Gastrocnemius medialis (tissue), 4 donors: ENCODE measurements around the gene PAK5. TPM values are rescaled to one million over a fixed set of nuclear protein-coding genes. Genes with fewer than 3 reads are reported as not detected.

ENCODE experiments used
- ATAC-seq, 2 donors: fragments of 150-250 bp; one replicate each; pipeline ENCODE4 v1.9.1; 2016
- DNase-seq, 2 donors: peaks; one replicate each; pipeline ENCODE4 v3.0.0-alpha.2; 2019
- H3K27ac ChIP-seq, 4 donors: fragments of 200-600 bp; sonication (generic); 1 replicate in 1 of 4; 2 replicates in 3 of 4; pipeline ENCODE4 v1.5.1; 2016 to 2018; ENCODE audit warnings: mild to moderate bottlenecking in 2 of 4, moderate library complexity in 1 of 4
- H3K27me3 ChIP-seq, 3 donors: fragments of 200-600 bp; sonication (generic) in 2 of 3; 1 replicate in 1 of 3; 2 replicates in 2 of 3; pipeline versions ENCODE4 v1.5.1 to v1.6.0; 2016 to 2019; ENCODE audit warnings: mild to moderate bottlenecking in 1 of 3, moderate library complexity in 1 of 3
- H3K36me3 ChIP-seq, 2 donors: fragments of 200-600 bp; sonication (generic) in 1 of 2; one replicate each; pipeline ENCODE4 v1.5.1; 2017 to 2018
- H3K4me1 ChIP-seq, 2 donors: fragments of 200-600 bp; sonication (generic) in 1 of 2; one replicate each; pipeline ENCODE4 v1.5.1; 2016 to 2017; ENCODE audit warnings: mild to moderate bottlenecking in 2 of 2
- H3K4me3 ChIP-seq, 4 donors: fragments of 200-600 bp; sonication (generic) in 3 of 4; 1 replicate in 1 of 4; 2 replicates in 3 of 4; pipeline ENCODE4 v1.5.1; 2016 to 2019; ENCODE audit warnings: mild to moderate bottlenecking in 2 of 4
- H3K9me3 ChIP-seq, 3 donors: fragments of 200-600 bp; sonication (generic) in 2 of 3; 1 replicate in 1 of 3; 2 replicates in 2 of 3; pipeline ENCODE4 v1.5.1; 2016 to 2019
- POLR2A ChIP-seq, 2 donors: fragments of 450-650 bp; IDR thresholded peaks; one replicate each; pipeline ENCODE4 v1.6.1; 2017; ENCODE audit warnings: antibody characterized with exemption in 2 of 2, mild to moderate bottlenecking in 2 of 2, moderate library complexity in 2 of 2
- in situ Hi-C, 4 donors: fragments of 200-750 bp; cut with MboI; loops; one replicate each; pipeline versions ENCODE4 v1.15.0 to v1.8.0; 2017; ENCODE audit warnings: low sequenced_read_pairs in 4 of 4
- intact Hi-C: fragments of 100-400 bp; cut with DNase I; formaldehyde crosslinking; loops from one replicate; pipeline ENCODE4 v1.15.1; 2023; ENCODE audit warnings: low total_unique reads
- total RNA-seq, 4 donors: library from RNA; depleted of rRNA; stranded (reverse); fragments of >200 nt; gene quantifications; one replicate each; pipeline versions ENCODE4 v1.1.0 to v1.2.3, GENCODE V29; 2016
- TF ChIP-seq, protein P1 (sequence below), 5 experiments: fragments of 450-650 bp in 3 of 5; fragments of 200-600 bp in 2 of 5; sonication (generic) in 2 of 5; IDR thresholded peaks in 4 of 5; conservative IDR thresholded peaks in 1 of 5; 1 replicate in 4 of 5; 2 replicates in 1 of 5; pipeline ENCODE4 v1.5.1; 2016 to 2019; ENCODE audit warnings: antibody characterized with exemption in 5 of 5, mild to moderate bottlenecking in 3 of 5, moderate library complexity in 3 of 5

PAK5 gene
- total RNA-seq, 4 donors from 2014 or later: not detected

DNA sequence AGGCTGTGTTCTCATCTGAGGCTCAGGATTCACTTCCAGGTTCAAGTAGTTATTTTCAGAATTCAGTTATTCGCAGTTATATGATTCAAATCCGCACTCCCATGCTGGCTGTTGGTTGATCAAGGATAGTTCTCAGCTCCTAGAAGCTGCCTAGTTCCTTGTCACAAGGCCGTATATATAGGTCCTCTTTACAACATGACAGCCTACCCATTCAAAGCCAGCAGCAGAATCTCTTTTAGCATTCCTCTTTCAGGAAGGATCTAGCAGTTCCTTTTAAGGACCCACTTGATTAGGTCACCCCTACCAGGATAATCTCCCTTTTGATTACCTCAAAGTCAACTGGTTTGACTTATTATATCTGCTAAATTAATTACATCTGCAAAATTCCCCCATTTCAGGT is 348.2 kb downstream of the PAK5 start:
- ATAC-seq (no peak), DNase-seq (no peak)
- TF ChIP-seq, protein P1, sequence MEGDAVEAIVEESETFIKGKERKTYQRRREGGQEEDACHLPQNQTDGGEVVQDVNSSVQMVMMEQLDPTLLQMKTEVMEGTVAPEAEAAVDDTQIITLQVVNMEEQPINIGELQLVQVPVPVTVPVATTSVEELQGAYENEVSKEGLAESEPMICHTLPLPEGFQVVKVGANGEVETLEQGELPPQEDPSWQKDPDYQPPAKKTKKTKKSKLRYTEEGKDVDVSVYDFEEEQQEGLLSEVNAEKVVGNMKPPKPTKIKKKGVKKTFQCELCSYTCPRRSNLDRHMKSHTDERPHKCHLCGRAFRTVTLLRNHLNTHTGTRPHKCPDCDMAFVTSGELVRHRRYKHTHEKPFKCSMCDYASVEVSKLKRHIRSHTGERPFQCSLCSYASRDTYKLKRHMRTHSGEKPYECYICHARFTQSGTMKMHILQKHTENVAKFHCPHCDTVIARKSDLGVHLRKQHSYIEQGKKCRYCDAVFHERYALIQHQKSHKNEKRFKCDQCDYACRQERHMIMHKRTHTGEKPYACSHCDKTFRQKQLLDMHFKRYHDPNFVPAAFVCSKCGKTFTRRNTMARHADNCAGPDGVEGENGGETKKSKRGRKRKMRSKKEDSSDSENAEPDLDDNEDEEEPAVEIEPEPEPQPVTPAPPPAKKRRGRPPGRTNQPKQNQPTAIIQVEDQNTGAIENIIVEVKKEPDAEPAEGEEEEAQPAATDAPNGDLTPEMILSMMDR (IDR thresholded peaks at IDR 0.05 in 4 of 5, conservative IDR thresholded peaks at IDR 0.05 in 1 of 5): no peak
- no peak for TF ChIP-seq POLR2A (IDR thresholded peaks at IDR 0.05)
- Histone ChIP-seq H3K27me3 (no peaks in the 10 kb centered on the region), H3K4me3 (no peak overlapping the region), H3K9me3 (no peaks in the 10 kb centered on the region), H3K4me1 (no peaks in the 10 kb centered on the region), H3K27ac (no peak overlapping the region), H3K36me3 (no peaks in the 10 kb centered on the region)
- in situ Hi-C loops (no loop called here), intact Hi-C loops (loop anchor here (1.0 kb wide), 1 partner anchor 17 kb away; no protein-coding TSS in a partner anchor)

DNA sequence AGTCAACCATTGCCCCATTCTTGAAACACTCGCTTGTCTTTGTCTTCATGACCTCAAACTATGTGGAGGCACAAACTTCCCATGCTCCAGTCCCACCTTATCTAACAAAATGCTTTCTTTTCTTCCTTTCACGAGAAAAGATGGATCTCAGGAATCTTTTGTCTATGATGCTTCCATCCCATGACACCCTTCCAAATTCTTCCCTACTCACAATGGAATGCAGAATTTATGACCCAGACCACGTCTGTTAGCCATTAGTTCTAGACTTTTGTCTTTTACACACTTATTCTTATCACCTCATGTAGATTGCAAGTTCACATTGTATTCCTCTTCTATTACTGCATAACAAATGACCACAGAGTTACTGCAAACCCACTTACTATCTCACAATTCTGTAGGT is 348.7 kb downstream of the PAK5 start:
- Histone ChIP-seq H3K4me1 (no peaks in the 10 kb centered on the region), H3K4me3 (no peak overlapping the region), H3K9me3 (no peaks in the 10 kb centered on the region), H3K36me3 (no peaks in the 10 kb centered on the region), H3K27ac (no peak overlapping the region), H3K27me3 (no peaks in the 10 kb centered on the region)
- TF ChIP-seq, protein P1 (IDR thresholded peaks at IDR 0.05 in 4 of 5, conservative IDR thresholded peaks at IDR 0.05 in 1 of 5): no peak
- no peak for TF ChIP-seq POLR2A (IDR thresholded peaks at IDR 0.05)
- in situ Hi-C loops (no loop called here), intact Hi-C loops (no loop called here)
- DNase-seq (no peak), ATAC-seq (no peak)

DNA sequence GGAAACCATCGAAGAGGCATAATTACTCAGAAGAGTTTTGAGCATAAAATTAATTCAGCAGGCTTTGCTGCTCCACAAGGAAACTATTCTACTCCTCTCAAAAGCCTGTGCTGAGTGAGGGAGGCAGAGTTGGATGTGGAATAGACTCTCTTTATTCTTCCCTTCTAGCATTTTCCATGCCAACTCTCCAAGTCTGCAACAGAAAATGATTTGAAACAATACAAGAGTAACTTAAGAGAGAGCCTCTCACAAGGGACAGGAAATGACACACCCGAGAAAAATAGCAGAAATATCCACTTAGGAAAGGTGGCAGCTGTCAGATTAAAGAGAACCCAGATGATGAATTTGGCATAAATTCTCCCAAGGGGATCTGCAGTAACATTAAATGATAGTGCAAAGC is 350.8 kb downstream of the PAK5 start:
- DNase-seq: no peak
- H3K27ac ChIP-seq: no peak overlapping the region
- no peaks in the 10 kb centered on the region for H3K9me3 ChIP-seq
- intact Hi-C loops (no loop called here), in situ Hi-C loops (no loop called here)
- no peaks in the 10 kb centered on the region for H3K27me3 ChIP-seq
- ATAC-seq: no peak
- no peaks in the 10 kb centered on the region for H3K36me3 ChIP-seq
- no peaks in the 10 kb centered on the region for H3K4me1 ChIP-seq
- TF ChIP-seq POLR2A (IDR thresholded peaks at IDR 0.05): no peak
- TF ChIP-seq, protein P1 (IDR thresholded peaks at IDR 0.05 in 4 of 5, conservative IDR thresholded peaks at IDR 0.05 in 1 of 5): no peak
- no peak overlapping the region for H3K4me3 ChIP-seq

Other genes with a start within 250 kb of the PAK5 start
- 1 to 10 TPM in 2 of 4 donors, under 1 TPM in 2; 0.62 to 1.4 (median 1.0) TPM for gene ANKEF1, start 195.9 kb upstream of the PAK5 start, total RNA-seq